NT2/D1 (cell line): ENCODE measurements around the gene TUG1.

Source experiments
- DNase-seq: peaks from one replicate; pipeline ENCODE4 v3.0.0-alpha.2; 2011; ENCODE audit warnings: low read depth, low spot score
- H3K27me3 ChIP-seq: 2 replicates; pipeline ENCODE4 v1.6.0; 2011; ENCODE audit warnings: mild to moderate bottlenecking; ENCODE audit not compliant: insufficient read length, insufficient read depth
- H3K36me3 ChIP-seq: 2 replicates; pipeline ENCODE4 v1.6.1; 2011; ENCODE audit warnings: mild to moderate bottlenecking, low read length, mixed read lengths; ENCODE audit not compliant: insufficient read depth, insufficient read length
- H3K4me1 ChIP-seq: 2 replicates; pipeline ENCODE4 v1.5.1; 2011; ENCODE audit not compliant: insufficient read depth, insufficient read length
- H3K4me3 ChIP-seq: 2 replicates; pipeline ENCODE4 v1.5.1; 2011; ENCODE audit warnings: low read depth; ENCODE audit not compliant: insufficient read length
- H3K9ac ChIP-seq: 2 replicates; pipeline ENCODE4 v1.6.0; 2011; ENCODE audit warnings: low read depth; ENCODE audit not compliant: insufficient read length
- H3K9me3 ChIP-seq: 2 replicates; pipeline ENCODE4 v1.5.1; 2011; ENCODE audit warnings: mild to moderate bottlenecking, low read length; ENCODE audit not compliant: insufficient read depth
- SUZ12 ChIP-seq: IDR thresholded peaks from 2 replicates; pipeline ENCODE4 v1.6.1; 2011; ENCODE audit not compliant: insufficient read length, insufficient read depth; ENCODE audit errors: extremely low read depth
- YY1 ChIP-seq: IDR thresholded peaks from 2 replicates; pipeline ENCODE4 v1.6.1; 2011; ENCODE audit not compliant: insufficient read length, insufficient read depth
- ZNF274 ChIP-seq: IDR thresholded peaks from 2 replicates; pipeline ENCODE4 v1.6.1; 2011; ENCODE audit warnings: mild to moderate bottlenecking, low read depth, low read length

Gene TUG1

GRCh38 chr22:30947173-30947815 lies 21.8 kb upstream of the TUG1 start:
- Histone ChIP-seq H3K4me1 (peaks cover 10% of the 10 kb centered on the region), H3K27me3 (no peaks in the 10 kb centered on the region), H3K9ac (peak overlapping the region; percentile 17), H3K9me3 (no peaks in the 10 kb centered on the region), H3K36me3 (peaks cover 94% of the 10 kb centered on the region), H3K4me3 (no peak overlapping the region)
- TF ChIP-seq SUZ12 (no peak), YY1 (no peak), ZNF274 (no peak)
- DNase-seq: no peak

- Histone ChIP-seq H3K27me3 (no peaks in the 10 kb centered on the region), H3K4me3 (no peak overlapping the region), H3K4me1 (peaks cover 10% of the 10 kb centered on the region), H3K36me3 (peaks cover 94% of the 10 kb centered on the region), H3K9ac (no peak overlapping the region), H3K9me3 (no peaks in the 10 kb centered on the region)
- no peak for TF ChIP-seq SUZ12
- TF ChIP-seq ZNF274: no peak
- TF ChIP-seq YY1: no peak
- DNase-seq: no peak
These were observed 21.1 kb upstream of the TUG1 start for GRCh38 chr22:30947816-30948454.

- Histone ChIP-seq H3K9me3 (no peaks in the 10 kb centered on the region), H3K27me3 (no peaks in the 10 kb centered on the region), H3K4me1 (peaks cover 10% of the 10 kb centered on the region), H3K9ac (no peak overlapping the region), H3K36me3 (peaks cover 94% of the 10 kb centered on the region), H3K4me3 (no peak overlapping the region)
- TF ChIP-seq YY1: no peak
- TF ChIP-seq ZNF274: no peak
- TF ChIP-seq SUZ12: no peak
- no peak for DNase-seq
These were observed 20.1 kb upstream of the TUG1 start for GRCh38 chr22:30948930-30949342.

GRCh38 chr22:30949934-30950660 lies 19.0 kb upstream of the TUG1 start:
- no peak overlapping the region for H3K9ac ChIP-seq
- no peaks in the 10 kb centered on the region for H3K27me3 ChIP-seq
- no peak overlapping the region for H3K4me3 ChIP-seq
- no peak for DNase-seq
- H3K4me1 ChIP-seq: peaks cover 10% of the 10 kb centered on the region
- H3K36me3 ChIP-seq: peaks cover 91% of the 10 kb centered on the region
- TF ChIP-seq ZNF274 (no peak), SUZ12 (no peak), YY1 (no peak)
- H3K9me3 ChIP-seq: no peaks in the 10 kb centered on the region

GRCh38 chr22:30953206-30953605 lies 15.9 kb upstream of the TUG1 start:
- Histone ChIP-seq H3K4me3 (no peak overlapping the region), H3K27me3 (no peaks in the 10 kb centered on the region), H3K9ac (no peak overlapping the region), H3K36me3 (peaks cover 86% of the 10 kb centered on the region), H3K4me1 (no peaks in the 10 kb centered on the region), H3K9me3 (no peaks in the 10 kb centered on the region)
- TF ChIP-seq SUZ12: no peak
- no peak for TF ChIP-seq ZNF274
- no peak for TF ChIP-seq YY1
- DNase-seq: no peak

- Histone ChIP-seq H3K4me1 (no peaks in the 10 kb centered on the region), H3K27me3 (no peaks in the 10 kb centered on the region), H3K9me3 (no peaks in the 10 kb centered on the region), H3K4me3 (no peak overlapping the region), H3K9ac (no peak overlapping the region), H3K36me3 (peaks cover 77% of the 10 kb centered on the region)
- TF ChIP-seq ZNF274 (no peak), YY1 (no peak), SUZ12 (no peak)
- no peak for DNase-seq
These were observed 13.9 kb upstream of the TUG1 start for GRCh38 chr22:30955153-30955552.

- Histone ChIP-seq H3K9me3 (peaks cover 16% of the 10 kb centered on the region), H3K4me3 (no peak overlapping the region), H3K4me1 (no peaks in the 10 kb centered on the region)
These were observed 4.2 kb upstream of the TUG1 start for GRCh38 chr22:30964858-30965257.

More at GRCh38 chr22:30964858-30965257, 4.2 kb upstream of the TUG1 start:
- Histone ChIP-seq H3K27me3 (no peaks in the 10 kb centered on the region), H3K9ac (no peak overlapping the region), H3K36me3 (peaks cover 39% of the 10 kb centered on the region)
- DNase-seq: no peak
- TF ChIP-seq YY1: no peak
- TF ChIP-seq SUZ12: no peak
- TF ChIP-seq ZNF274: no peak
